LNCAP (cell line): ENCODE measurements around the gene CLEC16A.

ENCODE experiments used
- TF ChIP-seq, protein P1 (sequence below): fragments of 450-650 bp; IDR thresholded peaks from 2 replicates; pipeline ENCODE4 v1.5.1; 2017; ENCODE audit warnings: mild to moderate bottlenecking

Gene CLEC16A

DNA sequence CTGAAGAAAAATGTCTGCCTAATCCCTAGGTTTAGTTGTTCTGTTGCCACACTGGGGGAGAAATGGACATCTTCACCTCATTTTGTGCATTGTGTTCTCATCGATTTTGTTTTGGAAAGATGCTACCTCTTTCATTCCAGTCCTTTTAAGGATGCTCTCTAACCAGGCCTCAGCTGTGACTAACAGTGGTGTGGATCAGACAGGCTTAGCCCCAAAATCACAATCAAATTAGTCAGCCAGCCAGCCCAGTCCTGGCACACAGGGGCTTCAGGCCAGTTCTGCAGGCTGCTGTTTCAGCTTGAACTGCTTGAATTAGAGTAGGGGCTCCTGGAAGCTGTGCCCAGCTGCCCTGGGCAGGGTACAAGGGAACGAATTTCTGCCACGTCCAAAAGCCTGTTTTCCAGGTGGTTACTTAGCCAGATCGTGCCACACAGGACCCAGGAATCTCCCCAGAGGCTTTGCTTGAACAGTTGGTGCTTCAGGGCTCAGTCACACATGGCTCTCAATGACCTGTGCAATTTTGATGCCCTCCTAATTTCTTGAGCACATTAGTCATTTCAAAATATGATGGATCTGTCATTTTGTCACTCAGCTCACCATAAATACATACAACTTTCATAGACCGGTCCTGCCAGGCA is 60.7 kb downstream of the CLEC16A start:
- TF ChIP-seq, protein P1, sequence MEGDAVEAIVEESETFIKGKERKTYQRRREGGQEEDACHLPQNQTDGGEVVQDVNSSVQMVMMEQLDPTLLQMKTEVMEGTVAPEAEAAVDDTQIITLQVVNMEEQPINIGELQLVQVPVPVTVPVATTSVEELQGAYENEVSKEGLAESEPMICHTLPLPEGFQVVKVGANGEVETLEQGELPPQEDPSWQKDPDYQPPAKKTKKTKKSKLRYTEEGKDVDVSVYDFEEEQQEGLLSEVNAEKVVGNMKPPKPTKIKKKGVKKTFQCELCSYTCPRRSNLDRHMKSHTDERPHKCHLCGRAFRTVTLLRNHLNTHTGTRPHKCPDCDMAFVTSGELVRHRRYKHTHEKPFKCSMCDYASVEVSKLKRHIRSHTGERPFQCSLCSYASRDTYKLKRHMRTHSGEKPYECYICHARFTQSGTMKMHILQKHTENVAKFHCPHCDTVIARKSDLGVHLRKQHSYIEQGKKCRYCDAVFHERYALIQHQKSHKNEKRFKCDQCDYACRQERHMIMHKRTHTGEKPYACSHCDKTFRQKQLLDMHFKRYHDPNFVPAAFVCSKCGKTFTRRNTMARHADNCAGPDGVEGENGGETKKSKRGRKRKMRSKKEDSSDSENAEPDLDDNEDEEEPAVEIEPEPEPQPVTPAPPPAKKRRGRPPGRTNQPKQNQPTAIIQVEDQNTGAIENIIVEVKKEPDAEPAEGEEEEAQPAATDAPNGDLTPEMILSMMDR, result no peak

DNA sequence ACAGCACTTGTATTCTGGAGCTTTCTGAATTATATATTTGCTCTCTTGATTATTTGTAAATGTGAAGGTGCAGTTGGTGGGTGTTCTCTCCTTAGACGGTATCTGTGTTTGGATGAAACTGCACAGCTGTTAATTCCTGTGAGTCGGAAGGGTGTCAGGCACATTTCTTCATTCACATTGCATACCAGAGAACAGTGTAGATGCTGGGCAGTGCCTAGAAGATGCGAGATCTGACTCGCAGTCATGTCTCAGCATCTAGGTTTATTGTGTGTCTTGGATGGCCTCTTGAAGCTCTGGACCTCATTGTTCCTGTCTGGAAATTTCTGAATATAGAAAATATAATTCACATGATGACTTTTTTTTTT is 61.2 kb downstream of the CLEC16A start:
- TF ChIP-seq, protein P1, result no peak

DNA sequence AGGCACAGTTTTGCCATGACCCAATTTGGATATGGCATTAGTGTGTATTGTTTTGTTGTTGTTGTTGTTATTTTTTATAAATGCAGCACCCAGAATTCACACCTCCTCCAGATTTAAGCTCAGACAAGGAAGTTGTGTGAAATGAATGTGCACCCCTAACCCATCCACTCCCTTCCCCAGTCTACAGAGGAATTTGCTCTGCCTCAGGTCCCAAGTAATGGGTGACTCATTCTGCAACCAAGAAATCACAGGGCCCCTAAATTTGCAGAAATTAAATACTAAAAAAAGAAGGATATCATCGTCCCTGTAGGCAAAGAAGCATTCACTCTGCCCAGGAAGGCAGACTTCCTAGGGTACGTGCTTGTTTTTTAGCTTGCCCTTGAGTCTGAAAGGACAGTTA is 62.3 kb downstream of the CLEC16A start:
- TF ChIP-seq, protein P1, result no peak

DNA sequence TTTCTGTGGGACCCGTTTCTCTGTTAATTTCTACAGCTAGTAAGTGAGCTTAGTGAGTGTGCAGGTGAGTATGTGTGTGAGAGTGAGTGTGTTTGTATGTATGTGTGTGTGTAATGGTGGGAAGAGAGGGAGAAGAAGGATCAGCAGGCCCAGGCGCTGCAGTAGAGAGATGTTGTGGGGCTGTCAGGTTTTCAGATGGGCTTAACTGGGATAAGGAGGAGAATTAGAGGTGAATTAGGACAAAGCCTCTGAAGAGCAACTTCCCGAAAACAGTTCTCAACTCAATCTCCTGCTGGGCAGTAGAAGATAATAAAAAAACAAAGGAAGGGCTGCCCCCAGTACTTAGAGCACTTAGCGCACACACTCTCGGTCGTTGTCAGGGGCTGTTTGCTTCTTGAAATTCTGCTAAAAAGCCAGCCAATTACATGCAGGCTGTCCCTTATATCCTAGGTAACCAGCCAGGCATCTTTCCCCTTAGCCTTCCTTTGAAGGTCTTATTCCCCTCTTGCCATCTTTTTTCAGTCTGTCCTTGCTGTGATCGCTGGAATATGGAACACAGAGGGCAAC is 63.4 kb downstream of the CLEC16A start:
- TF ChIP-seq, protein P1, result no peak

DNA sequence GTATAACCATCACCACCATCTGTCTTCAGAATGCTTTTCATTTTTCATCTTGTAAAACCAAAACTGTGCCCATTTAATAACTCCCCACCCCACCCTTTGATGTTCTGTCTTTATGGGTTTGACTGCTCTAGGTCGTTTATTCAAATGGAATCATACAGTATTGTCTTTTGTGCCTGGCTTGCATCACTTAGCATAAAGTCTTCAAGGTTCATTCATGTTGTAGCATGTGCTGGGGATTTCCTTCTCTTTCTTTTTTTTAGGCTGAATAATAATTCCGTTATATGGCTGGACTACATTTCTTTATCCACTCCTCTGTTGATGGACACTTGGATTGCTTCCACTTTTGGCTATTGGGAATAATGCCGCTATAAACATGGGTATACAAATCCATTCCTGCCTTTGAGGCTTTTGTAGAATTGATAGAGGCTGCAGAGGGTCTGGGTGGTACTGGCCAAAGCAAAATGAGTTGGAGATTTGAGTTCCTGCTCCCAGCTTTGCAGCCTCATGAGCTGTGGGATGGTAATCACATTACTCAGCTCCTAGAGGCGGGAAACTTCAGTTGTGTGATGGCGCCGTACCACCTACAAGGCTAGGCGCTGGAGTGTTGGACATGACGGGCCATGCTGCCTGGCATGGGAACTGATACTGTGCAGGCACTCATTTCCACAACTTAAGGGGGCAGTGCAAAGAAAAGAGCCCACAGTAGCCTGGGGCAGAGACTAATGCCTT is 64.8 kb downstream of the CLEC16A start:
- TF ChIP-seq, protein P1, result no peak

DNA sequence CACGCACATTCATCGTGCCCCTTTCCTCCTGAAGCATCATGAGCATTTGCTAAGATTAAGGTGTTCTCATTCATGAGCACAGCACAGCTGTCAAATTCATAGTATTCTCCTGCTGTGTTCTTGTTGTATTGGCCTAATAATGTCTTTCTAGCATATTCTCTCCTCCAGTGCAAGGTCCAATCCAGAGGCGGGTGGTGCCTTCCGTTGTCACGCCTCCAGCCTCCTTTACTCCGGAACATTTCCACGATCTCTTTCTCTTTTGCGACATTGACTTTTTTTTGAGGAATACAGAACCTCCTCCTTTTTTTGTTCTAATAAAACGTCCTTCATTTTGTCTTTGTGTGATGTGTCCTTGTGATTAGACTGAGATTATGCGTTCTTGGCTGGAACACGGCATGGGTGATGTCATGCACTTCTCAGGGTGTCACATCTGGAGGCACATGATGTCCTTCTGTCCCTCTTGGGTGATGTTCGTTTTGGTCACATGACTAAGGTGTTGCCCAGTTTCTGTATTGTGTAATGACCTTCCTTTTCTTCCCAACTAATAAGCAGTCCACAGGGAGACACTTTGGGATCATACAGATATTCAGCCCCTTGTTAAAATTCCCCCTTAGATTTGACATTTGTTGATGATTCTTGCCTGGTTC is 66.3 kb downstream of the CLEC16A start:
- TF ChIP-seq, protein P1, result no peak

DNA sequence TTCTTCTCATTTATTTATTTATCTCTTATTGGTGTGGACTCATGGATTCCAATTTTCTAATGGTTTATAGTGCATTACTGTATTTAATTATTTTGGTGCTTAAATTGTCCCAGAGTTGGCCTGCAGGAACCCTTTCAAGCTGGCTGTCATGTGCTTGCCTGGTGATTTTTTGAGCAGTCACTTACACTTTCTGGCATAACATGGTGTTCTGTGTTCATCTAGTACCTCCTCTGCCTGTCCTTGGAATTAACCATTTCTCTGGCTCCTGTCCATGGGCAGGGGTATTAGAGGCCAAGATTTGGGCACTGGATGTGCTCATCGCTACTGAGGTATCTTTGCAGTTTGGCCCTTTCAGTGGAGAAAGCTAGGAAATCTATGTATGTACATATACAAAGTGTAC is 67.0 kb downstream of the CLEC16A start:
- TF ChIP-seq, protein P1, result no peak
